Lower lobe of right lung (tissue), 2 donors: ENCODE results near the gene PGM3. TPM values are rescaled to one million over a fixed set of nuclear protein-coding genes. Genes with fewer than 3 reads are reported as not detected.

ENCODE experiments used
- ATAC-seq, 2 donors: fragments of 200-7000 bp; cut with Tn5 transposase; one replicate each; pipeline ENCODE4 v1.9.1; 2020 to 2022; ENCODE audit warnings: mild to moderate bottlenecking in 2 of 2, moderate library complexity in 2 of 2
- DNase-seq: peaks from one replicate; pipeline ENCODE4 v3.0.0-alpha.2; 2020
- H3K27ac ChIP-seq: fragments of 200-600 bp; one replicate; pipeline ENCODE4 v1.8.0; 2022
- H3K27me3 ChIP-seq: fragments of 200-600 bp; one replicate; pipeline ENCODE4 v1.8.0; 2022; ENCODE audit warnings: low read depth
- H3K36me3 ChIP-seq: fragments of 200-600 bp; one replicate; pipeline ENCODE4 v1.8.0; 2022; ENCODE audit warnings: mild to moderate bottlenecking
- H3K4me1 ChIP-seq: fragments of 200-600 bp; one replicate; pipeline ENCODE4 v1.8.0; 2022
- H3K4me3 ChIP-seq: fragments of 200-600 bp; one replicate; pipeline ENCODE4 v1.8.0; 2022; ENCODE audit warnings: mild to moderate bottlenecking
- H3K9me3 ChIP-seq: fragments of 200-600 bp; one replicate; pipeline ENCODE4 v1.8.0; 2022
- intact Hi-C: fragments of 100-400 bp; cut with DNase I; formaldehyde crosslinking; loops from one replicate; pipeline ENCODE4 v1.11.0; 2022
- total RNA-seq: library from RNA; stranded (reverse); fragmentation: NEBNext Ultra II Directional; extraction: Animal tissue kit (Norgen Biotek cat#: 25700); gene quantifications from one replicate; pipeline ENCODE4 v1.2.1, GENCODE V29; 2021
- TF ChIP-seq, protein P1 (sequence below): fragments of 200-600 bp; IDR thresholded peaks from one replicate; pipeline ENCODE4 v1.8.0; 2022; ENCODE audit warnings: antibody characterized with exemption, mild to moderate bottlenecking
- donor health status: DM: no; HTN: yes; CAD: no; lungs with severe emphysema.

The PGM3 gene
- total RNA-seq, 1 donor from 2014 or later, result 34.9 TPM

DNA sequence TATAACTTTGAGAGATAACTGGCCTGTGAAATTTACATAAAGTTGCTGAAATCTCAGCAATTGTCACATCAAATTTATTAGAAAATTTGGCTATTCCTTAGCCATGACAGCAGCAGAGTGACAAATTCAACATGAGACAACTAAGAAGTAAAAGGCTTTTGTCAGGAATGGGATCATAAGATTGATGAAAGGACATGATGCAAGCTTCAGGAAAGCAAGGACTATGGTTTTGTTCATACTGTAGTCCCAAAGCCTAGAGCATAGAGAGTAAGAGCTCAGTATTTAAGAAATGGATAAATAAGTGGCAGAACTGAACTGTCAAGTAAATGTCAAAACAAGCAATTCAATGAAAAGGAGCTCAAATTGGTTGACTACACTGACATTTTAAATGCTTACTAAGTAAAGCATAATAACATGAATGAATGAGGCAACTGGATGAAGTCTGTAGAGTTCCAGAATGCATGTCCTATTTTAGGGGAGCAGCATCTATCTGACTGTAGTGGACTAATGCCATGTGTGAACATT is 12.6 kb downstream of the PGM3 start:
- Histone ChIP-seq H3K27ac (no peak overlapping the region), H3K4me3 (no peak overlapping the region), H3K9me3 (no peaks in the 10 kb centered on the region), H3K36me3 (peaks cover 88% of the 10 kb centered on the region), H3K27me3 (no peaks in the 10 kb centered on the region), H3K4me1 (no peaks in the 10 kb centered on the region)
- intact Hi-C loops, result no loop called here
- TF ChIP-seq, protein P1, sequence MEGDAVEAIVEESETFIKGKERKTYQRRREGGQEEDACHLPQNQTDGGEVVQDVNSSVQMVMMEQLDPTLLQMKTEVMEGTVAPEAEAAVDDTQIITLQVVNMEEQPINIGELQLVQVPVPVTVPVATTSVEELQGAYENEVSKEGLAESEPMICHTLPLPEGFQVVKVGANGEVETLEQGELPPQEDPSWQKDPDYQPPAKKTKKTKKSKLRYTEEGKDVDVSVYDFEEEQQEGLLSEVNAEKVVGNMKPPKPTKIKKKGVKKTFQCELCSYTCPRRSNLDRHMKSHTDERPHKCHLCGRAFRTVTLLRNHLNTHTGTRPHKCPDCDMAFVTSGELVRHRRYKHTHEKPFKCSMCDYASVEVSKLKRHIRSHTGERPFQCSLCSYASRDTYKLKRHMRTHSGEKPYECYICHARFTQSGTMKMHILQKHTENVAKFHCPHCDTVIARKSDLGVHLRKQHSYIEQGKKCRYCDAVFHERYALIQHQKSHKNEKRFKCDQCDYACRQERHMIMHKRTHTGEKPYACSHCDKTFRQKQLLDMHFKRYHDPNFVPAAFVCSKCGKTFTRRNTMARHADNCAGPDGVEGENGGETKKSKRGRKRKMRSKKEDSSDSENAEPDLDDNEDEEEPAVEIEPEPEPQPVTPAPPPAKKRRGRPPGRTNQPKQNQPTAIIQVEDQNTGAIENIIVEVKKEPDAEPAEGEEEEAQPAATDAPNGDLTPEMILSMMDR, result no peak
- DNase-seq, result no peak
- no peak for ATAC-seq

DNA sequence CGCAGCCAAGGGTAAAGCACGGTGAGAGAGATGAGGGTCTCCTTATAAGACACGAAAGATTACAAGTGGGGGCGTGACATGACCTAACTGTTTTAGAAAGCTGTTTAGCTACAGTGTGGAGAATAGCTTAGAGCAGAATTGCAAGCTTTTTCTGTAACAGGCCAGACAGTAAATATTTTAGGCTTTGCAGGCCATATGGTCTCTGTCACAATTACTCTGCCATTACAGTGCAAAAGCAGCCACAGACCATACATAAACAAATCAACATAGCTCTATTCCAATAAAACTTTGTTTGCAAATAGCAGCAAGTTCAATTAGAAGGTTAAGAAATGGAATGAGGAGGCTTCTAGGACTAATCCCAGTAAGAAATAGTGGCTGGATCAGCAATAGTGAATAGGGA is 16.8 kb downstream of the PGM3 start:
- no peak for DNase-seq
- no peak for ATAC-seq
- H3K4me3 ChIP-seq, result no peak overlapping the region
- no peaks in the 10 kb centered on the region for H3K9me3 ChIP-seq
- H3K27ac ChIP-seq, result no peak overlapping the region
- peaks cover 95% of the 10 kb centered on the region for H3K36me3 ChIP-seq
- TF ChIP-seq, protein P1, result no peak
- H3K4me1 ChIP-seq, result no peaks in the 10 kb centered on the region
- intact Hi-C loops, result no loop called here
- no peaks in the 10 kb centered on the region for H3K27me3 ChIP-seq

DNA sequence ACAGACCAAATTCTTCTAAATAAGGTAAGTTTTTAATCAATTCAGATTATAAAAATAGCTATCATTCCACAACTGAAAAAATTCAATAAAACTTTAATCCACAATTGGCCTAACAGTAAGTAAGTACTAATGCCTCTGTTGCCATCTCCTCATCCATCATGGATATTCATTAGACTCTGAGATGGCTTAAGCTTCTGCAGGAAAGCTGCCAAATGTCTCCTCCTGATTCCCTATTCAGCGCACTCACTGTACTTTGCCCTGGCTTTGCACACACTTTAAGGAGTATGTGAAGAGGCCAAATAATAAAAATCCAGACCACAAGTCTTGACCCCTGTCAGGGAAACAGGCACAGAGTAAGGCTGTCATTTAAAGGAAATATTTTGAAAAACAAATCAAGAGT is 23.6 kb downstream of the PGM3 start:
- TF ChIP-seq, protein P1, result no peak
- H3K27me3 ChIP-seq, result no peaks in the 10 kb centered on the region
- no peaks in the 10 kb centered on the region for H3K4me1 ChIP-seq
- ATAC-seq (no peak), DNase-seq (no peak)
- no peak overlapping the region for H3K4me3 ChIP-seq
- intact Hi-C loops, result no loop called here
- no peaks in the 10 kb centered on the region for H3K9me3 ChIP-seq
- no peak overlapping the region for H3K27ac ChIP-seq
- H3K36me3 ChIP-seq, result peaks cover 100% of the 10 kb centered on the region

- TF ChIP-seq, protein P1, result no peak
- no peak for ATAC-seq
- intact Hi-C loops, result no loop called here
- no peak overlapping the region for H3K4me3 ChIP-seq
- peaks cover 100% of the 10 kb centered on the region for H3K36me3 ChIP-seq
- no peak for DNase-seq
- no peak overlapping the region for H3K27ac ChIP-seq
- no peaks in the 10 kb centered on the region for H3K9me3 ChIP-seq
- no peaks in the 10 kb centered on the region for H3K4me1 ChIP-seq
- H3K27me3 ChIP-seq, result no peaks in the 10 kb centered on the region
Measured at GRCh38 chr6:83169106-83169505, 24.0 kb downstream of the PGM3 start.

GRCh38 chr6:83168556-83168955 is 24.5 kb downstream of the PGM3 start:
- DNase-seq (no peak), ATAC-seq (no peak)
- H3K4me3 ChIP-seq, result no peak overlapping the region
- no peaks in the 10 kb centered on the region for H3K4me1 ChIP-seq
- TF ChIP-seq, protein P1, result no peak
- peaks cover 100% of the 10 kb centered on the region for H3K36me3 ChIP-seq
- H3K9me3 ChIP-seq, result no peaks in the 10 kb centered on the region
- H3K27ac ChIP-seq, result no peak overlapping the region
- H3K27me3 ChIP-seq, result no peaks in the 10 kb centered on the region
- intact Hi-C loops, result no loop called here
